HT1080 (cell line): ENCODE results near the gene SPECC1. TPM values are rescaled to one million over a fixed set of nuclear protein-coding genes. Genes with fewer than 3 reads are reported as not detected.

Experiments used
- DNase-seq: peaks from one replicate; pipeline ENCODE4 v3.0.0-alpha.2; 2015; ENCODE audit warnings: low read depth
- total RNA-seq: library from RNA; depleted of rRNA; stranded (reverse); fragments of >200 nt; shearing (Covaris generic); gene quantifications from 2 replicates; pipeline ENCODE4 v1.2.3, GENCODE V29; 2014

The SPECC1 gene
- total RNA-seq, 1 experiment from 2014 or later, result 45.4 TPM

GRCh38 chr17:20203761-20204263 is 194.7 kb downstream of the SPECC1 start:
- DNase-seq, result no peak

GRCh38 chr17:20205609-20206008 is 196.4 kb downstream of the SPECC1 start:
- DNase-seq, result no peak

DNA sequence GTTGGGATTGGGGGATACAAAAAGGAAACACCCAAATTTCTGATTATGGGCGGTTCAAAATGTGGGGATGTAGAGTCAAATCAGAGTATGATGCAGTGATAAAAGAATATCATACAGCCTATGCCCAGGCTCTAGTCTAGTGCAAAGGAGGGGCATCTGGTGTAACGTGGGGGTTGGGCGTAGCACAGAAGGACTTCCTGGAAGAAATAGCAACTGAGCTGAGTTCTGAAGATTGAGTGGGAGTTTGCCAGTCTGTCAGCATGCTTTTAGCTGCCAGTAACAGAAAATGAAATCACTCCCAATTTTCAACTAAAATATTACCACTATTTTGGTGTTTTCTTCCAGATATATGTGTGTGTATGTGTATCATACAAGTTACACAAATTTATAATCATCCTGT is 196.9 kb downstream of the SPECC1 start:
- DNase-seq, result no peak

- DNase-seq, result peak; percentile 48
Measured at GRCh38 chr17:20206591-20206990, 197.4 kb downstream of the SPECC1 start.

GRCh38 chr17:20207262-20207985 is 198.3 kb downstream of the SPECC1 start:
- no peak for DNase-seq

GRCh38 chr17:20208717-20209116 is 199.6 kb downstream of the SPECC1 start:
- DNase-seq, result no peak

- no peak for DNase-seq
Measured at GRCh38 chr17:20210180-20210579, 201.0 kb downstream of the SPECC1 start.

GRCh38 chr17:20210614-20211013 is 201.5 kb downstream of the SPECC1 start:
- no peak for DNase-seq

GRCh38 chr17:20211246-20211645 is 202.1 kb downstream of the SPECC1 start:
- DNase-seq, result no peak

GRCh38 chr17:20213449-20213848 is 204.3 kb downstream of the SPECC1 start:
- DNase-seq, result no peak

- DNase-seq, result no peak
Measured at GRCh38 chr17:20214794-20215193, 205.6 kb downstream of the SPECC1 start.

GRCh38 chr17:20216154-20216815 is 207.1 kb downstream of the SPECC1 start:
- DNase-seq, result no peak

- no peak for DNase-seq
Measured at GRCh38 chr17:20216853-20217252, 207.7 kb downstream of the SPECC1 start.

DNA sequence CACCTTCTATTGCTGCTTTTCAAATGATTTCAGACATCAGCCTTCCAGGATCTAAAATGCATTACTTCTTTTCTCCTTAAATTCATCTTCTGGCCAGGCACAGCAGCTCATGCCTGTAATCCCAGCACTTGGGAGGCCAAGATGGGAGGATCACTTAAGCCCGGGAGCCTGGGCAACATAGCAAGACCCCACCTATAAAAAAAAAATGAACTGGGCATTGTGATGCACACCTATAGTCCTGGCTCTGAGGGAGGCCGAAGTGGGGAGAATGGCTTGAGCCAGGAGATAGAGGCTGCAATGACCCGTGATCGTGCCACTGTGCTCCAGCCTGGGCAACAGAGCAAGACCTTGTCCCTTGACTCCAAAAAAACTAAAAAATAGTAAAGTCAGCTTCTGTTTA is 208.5 kb downstream of the SPECC1 start:
- no peak for DNase-seq

GRCh38 chr17:20218272-20218671 is 209.1 kb downstream of the SPECC1 start:
- no peak for DNase-seq

DNA sequence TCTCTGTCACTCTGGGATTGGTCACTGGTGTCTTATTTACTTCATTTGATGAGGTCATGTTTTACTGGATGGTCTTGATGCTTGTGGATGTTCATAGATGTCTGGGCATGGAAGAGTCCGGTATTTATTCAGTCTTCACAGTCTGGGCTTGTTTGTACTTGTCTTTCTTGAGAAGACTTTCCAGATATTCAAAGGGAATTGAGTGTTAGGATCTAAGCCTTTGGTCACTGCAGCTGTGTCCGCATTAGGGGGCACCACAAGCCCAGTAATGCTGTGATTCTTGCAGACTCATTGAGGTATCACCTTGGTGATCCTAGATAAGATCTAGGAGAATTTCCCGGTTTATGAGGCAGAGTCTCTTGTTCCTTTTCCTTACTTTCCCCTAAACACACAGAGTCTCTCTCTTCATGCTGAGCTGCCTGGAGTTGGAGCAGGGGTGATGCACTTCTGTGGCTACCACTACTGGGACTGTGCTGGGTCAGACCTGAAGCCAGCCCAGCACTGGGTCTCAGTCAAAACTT is 214.7 kb downstream of the SPECC1 start:
- no peak for DNase-seq

- no peak for DNase-seq
Measured at GRCh38 chr17:20224379-20224778, 215.2 kb downstream of the SPECC1 start.

GRCh38 chr17:20225162-20226115 is 216.3 kb downstream of the SPECC1 start:
- no peak for DNase-seq

DNA sequence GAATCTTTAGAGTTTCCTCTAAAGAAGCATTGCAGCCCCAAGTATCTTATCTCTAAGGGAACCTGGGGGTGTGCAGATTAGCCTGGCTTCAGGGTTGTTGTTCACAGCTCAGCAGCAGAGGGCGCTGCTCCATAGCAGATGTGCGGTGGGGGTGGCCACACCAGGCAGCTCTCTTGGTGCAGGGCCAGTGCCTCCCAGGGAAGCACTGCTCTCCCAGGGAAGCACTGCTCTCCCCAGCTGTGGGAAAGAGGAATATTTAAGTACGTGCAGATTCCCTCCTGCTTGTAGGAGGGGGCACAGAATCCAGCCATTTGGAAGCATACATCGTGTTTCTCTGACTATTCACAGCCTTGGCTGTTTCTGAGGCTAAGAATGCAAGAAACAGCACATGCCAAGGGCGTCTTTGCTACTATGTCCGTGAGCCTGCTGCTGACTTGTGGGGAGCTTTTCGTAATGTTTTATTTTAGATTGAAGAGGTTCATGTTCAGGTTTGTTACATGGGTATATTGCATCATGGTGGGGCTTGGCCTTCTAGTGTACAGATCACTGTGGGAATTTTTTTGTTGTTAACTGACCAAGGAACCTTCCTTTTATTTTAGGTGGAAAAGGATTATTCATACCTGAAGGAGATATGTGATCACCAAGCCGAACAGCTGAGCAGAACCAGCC is 217.8 kb downstream of the SPECC1 start:
- DNase-seq, result peak; percentile 72

GRCh38 chr17:20227720-20228370 is 218.7 kb downstream of the SPECC1 start:
- DNase-seq, result peak; percentile 10
